HepG2 (cell line): ENCODE data around the gene SNAPC4. TPM values are rescaled to one million over a fixed set of nuclear protein-coding genes. Genes with fewer than 3 reads are reported as not detected.

Experiments used
- KDM5B ChIP-seq: sonication (generic); formaldehyde crosslinking; IDR thresholded peaks from 2 replicates; pipeline ENCODE4 v1.4.0; 2020; ENCODE audit warnings: missing genetic modification reagents, mild to moderate bottlenecking, borderline replicate concordance
- PPARG ChIP-seq: conservative IDR thresholded peaks from 2 replicates; pipeline ENCODE4 v1.6.1; 2016; ENCODE audit warnings: missing biosample characterization, missing genetic modification reagents
- STAG1 ChIP-seq: sonication (generic); formaldehyde crosslinking; IDR thresholded peaks from 2 replicates; pipeline ENCODE4 v1.4.0; 2020; ENCODE audit warnings: missing genetic modification reagents
- TOE1 ChIP-seq: sonication (generic); formaldehyde crosslinking; IDR thresholded peaks from 2 replicates; pipeline ENCODE4 v1.4.0; 2020; ENCODE audit warnings: mild to moderate bottlenecking, missing genetic modification reagents
- polyA plus RNA-seq, 8 experiments: library from polyadenylated mRNA; depleted of rRNA in 3 of 8; stranded (reverse) in 7 of 8; unstranded in 1 of 8; fragments of >200 nt; fragmentation: Illumina TruSeq in 4 of 8; extraction: Trizol in 4 of 8; gene quantifications; 2 replicates each; pipeline versions ENCODE4 v1.2.1 to v1.2.3, GENCODE V29; 2011 to 2016; ENCODE audit warnings: low read depth in 4 of 8, missing spikeins in 1 of 8, mixed read lengths in 1 of 8; ENCODE audit not compliant: insufficient read depth in 1 of 8
- total RNA-seq, 5 experiments: library from RNA; depleted of rRNA; stranded (reverse); fragments of >200 nt; fragmentation: Illumina TruSeq; extraction: Trizol; gene quantifications; 2 replicates each; pipeline ENCODE4 v1.2.3, GENCODE V29; 2016; ENCODE audit warnings: low read depth in 1 of 5
- TF ChIP-seq, protein P1 (sequence below): sonication (generic); formaldehyde crosslinking; IDR thresholded peaks from 2 replicates; pipeline ENCODE4 v1.4.0; 2020; ENCODE audit warnings: mild to moderate bottlenecking, missing genetic modification reagents
- TF ChIP-seq, protein P2 (sequence below): sonication (generic); formaldehyde crosslinking; IDR thresholded peaks from 2 replicates; pipeline ENCODE4 v1.5.0; 2020; ENCODE audit warnings: mild to moderate bottlenecking, missing genetic modification reagents, borderline replicate concordance
- TF ChIP-seq, protein P3 (sequence below): sonication (generic); formaldehyde crosslinking; IDR thresholded peaks from 2 replicates; pipeline ENCODE4 v1.8.0; 2022; ENCODE audit warnings: low read depth, missing genetic modification reagents
- TF ChIP-seq, protein P4 (sequence below): IDR thresholded peaks from 2 replicates; pipeline ENCODE4 v1.6.1; 2016; ENCODE audit warnings: low read depth, borderline replicate concordance

SNAPC4 gene
- total and polyA plus RNA-seq, 2 of the 13 experiments (the other 11 are each of a cell fraction or from before 2014, with no cell fraction given) = 2.0 to 6.0 TPM

GRCh38 chr9:136410500-136411287 is 10.7 kb upstream of the SNAPC4 start, which contains the start of the genes ENTR1 and PMPCA (continued):
- TF ChIP-seq, protein P1, sequence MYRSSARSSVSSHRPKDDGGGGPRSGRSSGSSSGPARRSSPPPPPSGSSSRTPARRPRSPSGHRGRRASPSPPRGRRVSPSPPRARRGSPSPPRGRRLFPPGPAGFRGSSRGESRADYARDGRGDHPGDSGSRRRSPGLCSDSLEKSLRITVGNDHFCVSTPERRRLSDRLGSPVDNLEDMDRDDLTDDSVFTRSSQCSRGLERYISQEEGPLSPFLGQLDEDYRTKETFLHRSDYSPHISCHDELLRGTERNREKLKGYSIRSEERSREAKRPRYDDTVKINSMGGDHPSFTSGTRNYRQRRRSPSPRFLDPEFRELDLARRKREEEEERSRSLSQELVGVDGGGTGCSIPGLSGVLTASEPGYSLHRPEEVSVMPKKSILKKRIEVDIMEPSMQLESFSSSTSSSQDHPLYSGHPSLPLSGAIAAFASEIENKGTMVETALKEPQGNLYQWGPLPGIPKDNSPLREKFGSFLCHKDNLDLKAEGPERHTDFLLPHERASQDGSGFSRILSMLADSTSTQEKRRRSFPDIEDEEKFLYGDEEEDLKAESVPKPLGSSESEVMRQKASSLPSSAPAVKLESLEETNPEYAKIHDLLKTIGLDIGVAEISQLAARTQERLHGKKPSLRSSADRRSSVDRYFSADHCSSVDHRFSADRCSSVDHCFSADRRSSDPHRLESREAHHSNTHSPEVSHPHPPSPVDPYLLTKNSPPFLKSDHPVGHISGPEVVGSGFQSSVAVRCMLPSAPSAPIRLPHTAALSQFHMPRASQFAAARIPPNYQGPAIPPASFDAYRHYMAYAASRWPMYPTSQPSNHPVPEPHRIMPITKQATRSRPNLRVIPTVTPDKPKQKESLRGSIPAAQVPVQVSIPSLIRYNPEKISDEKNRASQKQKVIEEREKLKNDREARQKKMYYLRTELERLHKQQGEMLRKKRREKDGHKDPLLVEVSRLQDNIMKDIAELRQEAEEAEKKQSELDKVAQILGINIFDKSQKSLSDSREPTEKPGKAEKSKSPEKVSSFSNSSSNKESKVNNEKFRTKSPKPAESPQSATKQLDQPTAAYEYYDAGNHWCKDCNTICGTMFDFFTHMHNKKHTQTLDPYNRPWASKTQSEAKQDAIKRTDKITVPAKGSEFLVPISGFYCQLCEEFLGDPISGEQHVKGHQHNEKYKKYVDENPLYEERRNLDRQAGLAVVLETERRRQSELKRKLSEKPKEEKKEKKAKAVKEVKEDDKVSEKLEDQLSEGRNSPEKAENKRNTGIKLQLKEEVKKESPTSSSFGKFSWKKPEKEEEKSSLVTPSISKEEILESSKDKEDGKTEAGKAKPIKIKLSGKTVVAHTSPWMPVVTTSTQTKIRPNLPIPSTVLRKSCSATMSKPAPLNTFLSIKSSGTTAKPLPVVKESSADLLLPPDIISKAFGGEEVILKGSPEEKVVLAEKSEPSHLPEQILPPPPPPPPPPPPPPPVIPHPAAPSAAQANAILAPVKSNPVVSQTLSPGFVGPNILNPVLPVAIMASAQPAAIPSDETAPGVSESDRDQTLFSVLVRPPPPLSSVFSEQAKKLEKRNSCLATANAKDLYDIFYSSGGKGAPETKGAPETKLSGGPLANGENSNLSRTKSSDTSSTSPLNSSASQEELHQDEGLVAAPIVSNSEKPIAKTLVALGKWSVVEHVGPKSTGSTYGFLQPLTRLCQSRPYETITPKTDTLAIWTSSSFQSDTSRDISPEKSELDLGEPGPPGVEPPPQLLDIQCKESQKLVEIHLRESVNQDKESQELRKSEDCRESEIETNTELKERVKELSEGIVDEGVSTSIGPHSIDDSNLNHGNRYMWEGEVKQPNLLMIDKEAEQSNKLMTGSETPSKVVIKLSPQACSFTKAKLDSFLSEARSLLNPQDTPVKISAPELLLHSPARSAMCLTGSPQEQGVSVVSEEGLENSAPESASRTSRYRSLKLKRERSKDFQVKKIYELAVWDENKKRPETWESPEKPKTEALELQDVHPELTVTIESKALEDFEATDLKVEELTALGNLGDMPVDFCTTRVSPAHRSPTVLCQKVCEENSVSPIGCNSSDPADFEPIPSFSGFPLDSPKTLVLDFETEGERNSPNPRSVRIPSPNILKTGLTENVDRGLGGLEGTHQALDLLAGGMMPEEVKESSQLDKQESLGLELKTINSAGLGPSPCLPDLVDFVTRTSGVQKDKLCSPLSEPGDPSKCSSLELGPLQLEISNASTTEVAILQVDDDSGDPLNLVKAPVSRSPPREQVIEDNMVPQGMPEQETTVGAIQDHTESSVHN (CRISPR knock-in tag) = no peak
- TF ChIP-seq TOE1 (0 out of 2 replicates have a peak, but pooled peaks have one; percentile 27), STAG1 (CRISPR knock-in tag) (no peak), PPARG (no peak), KDM5B (peak; percentile 78)
- TF ChIP-seq, protein P2, sequence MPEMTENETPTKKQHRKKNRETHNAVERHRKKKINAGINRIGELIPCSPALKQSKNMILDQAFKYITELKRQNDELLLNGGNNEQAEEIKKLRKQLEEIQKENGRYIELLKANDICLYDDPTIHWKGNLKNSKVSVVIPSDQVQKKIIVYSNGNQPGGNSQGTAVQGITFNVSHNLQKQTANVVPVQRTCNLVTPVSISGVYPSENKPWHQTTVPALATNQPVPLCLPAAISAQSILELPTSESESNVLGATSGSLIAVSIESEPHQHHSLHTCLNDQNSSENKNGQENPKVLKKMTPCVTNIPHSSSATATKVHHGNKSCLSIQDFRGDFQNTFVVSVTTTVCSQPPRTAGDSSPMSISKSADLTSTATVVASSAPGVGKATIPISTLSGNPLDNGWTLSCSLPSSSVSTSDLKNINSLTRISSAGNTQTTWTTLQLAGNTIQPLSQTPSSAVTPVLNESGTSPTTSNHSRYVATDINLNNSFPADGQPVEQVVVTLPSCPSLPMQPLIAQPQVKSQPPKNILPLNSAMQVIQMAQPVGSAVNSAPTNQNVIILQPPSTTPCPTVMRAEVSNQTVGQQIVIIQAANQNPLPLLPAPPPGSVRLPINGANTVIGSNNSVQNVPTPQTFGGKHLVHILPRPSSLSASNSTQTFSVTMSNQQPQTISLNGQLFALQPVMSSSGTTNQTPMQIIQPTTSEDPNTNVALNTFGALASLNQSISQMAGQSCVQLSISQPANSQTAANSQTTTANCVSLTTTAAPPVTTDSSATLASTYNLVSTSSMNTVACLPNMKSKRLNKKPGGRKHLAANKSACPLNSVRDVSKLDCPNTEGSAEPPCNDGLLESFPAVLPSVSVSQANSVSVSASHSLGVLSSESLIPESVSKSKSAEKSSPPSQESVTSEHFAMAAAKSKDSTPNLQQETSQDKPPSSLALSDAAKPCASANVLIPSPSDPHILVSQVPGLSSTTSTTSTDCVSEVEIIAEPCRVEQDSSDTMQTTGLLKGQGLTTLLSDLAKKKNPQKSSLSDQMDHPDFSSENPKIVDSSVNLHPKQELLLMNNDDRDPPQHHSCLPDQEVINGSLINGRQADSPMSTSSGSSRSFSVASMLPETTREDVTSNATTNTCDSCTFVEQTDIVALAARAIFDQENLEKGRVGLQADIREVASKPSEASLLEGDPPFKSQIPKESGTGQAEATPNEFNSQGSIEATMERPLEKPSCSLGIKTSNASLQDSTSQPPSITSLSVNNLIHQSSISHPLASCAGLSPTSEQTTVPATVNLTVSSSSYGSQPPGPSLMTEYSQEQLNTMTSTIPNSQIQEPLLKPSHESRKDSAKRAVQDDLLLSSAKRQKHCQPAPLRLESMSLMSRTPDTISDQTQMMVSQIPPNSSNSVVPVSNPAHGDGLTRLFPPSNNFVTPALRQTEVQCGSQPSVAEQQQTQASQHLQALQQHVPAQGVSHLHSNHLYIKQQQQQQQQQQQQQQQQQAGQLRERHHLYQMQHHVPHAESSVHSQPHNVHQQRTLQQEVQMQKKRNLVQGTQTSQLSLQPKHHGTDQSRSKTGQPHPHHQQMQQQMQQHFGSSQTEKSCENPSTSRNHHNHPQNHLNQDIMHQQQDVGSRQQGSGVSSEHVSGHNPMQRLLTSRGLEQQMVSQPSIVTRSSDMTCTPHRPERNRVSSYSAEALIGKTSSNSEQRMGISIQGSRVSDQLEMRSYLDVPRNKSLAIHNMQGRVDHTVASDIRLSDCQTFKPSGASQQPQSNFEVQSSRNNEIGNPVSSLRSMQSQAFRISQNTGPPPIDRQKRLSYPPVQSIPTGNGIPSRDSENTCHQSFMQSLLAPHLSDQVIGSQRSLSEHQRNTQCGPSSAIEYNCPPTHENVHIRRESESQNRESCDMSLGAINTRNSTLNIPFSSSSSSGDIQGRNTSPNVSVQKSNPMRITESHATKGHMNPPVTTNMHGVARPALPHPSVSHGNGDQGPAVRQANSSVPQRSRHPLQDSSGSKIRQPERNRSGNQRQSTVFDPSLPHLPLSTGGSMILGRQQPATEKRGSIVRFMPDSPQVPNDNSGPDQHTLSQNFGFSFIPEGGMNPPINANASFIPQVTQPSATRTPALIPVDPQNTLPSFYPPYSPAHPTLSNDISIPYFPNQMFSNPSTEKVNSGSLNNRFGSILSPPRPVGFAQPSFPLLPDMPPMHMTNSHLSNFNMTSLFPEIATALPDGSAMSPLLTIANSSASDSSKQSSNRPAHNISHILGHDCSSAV (CRISPR knock-in tag) = no peak
- TF ChIP-seq, protein P3, sequence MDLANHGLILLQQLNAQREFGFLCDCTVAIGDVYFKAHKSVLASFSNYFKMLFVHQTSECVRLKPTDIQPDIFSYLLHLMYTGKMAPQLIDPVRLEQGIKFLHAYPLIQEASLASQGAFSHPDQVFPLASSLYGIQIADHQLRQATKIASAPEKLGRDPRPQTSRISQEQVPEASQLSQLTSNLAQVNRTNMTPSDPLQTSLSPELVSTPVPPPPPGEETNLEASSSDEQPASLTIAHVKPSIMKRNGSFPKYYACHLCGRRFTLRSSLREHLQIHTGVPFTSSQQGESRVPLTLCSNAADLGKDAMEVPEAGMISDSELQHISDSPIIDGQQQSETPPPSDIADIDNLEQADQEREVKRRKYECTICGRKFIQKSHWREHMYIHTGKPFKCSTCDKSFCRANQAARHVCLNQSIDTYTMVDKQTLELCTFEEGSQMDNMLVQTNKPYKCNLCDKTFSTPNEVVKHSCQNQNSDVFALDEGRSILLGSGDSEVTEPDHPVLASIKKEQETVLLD (CRISPR knock-in tag) = peak; percentile 95
- TF ChIP-seq, protein P4, sequence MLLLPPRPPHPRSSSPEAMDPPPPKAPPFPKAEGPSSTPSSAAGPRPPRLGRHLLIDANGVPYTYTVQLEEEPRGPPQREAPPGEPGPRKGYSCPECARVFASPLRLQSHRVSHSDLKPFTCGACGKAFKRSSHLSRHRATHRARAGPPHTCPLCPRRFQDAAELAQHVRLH (CRISPR knock-in tag) = 0 out of 2 replicates have a peak, but pooled peaks have one; percentile 46
